GM19438 (cell line): Measurements from ENCODE around the gene CC2D2A.
"Not testable (repeated sequence)": the region's sequence is repeated elsewhere in the genome, so short reads cannot be mapped to it uniquely, and the experiment has no call there.

ENCODE experiments used
- ATAC-seq: cut with Tn5 transposase; IDR thresholded peaks from one replicate; pipeline ENCODE4 v1.9.1; 2021; ENCODE audit warnings: low read depth; ENCODE audit not compliant: unreplicated experiment

The CC2D2A gene

DNA sequence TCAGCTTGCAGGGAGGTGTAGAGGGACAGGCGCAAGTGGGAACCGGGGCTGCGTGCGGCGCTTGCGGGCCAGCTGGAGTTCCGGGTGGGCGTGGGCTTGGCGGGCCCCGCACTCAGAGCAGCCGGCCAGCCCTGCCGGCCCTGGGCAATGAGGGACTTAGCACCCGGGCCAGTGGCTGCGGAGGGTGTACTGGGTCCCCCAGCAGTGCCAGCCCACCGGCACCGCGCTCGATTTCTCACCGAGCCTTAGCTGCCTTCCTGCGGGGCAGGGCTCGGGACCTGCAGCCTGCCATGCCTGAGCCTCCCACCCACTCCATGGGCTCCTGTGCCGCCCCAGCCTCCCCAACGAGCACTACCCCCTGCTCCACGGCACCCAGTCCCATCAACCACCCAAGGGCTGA lies 145.2 kb downstream of the CC2D2A start:
- not testable (repeated sequence) for ATAC-seq

DNA sequence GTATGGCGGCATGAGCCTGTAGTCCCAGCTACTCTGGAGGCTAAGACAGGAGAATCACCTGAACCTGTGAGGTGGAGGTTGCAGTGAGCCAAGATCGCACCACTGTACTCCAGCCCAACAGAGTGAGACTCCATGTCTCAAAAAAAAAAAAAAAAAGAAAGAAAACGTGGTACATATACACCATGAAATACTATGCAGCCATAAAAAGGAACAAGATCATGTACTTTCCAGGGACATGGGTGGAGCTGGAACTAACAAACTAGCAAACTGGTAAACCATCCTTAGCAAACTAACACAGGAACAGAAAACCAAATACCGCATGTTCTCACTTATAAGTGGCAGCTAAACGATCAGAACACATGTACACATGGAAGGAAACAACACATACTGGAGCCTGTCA lies 147.7 kb downstream of the CC2D2A start:
- not testable (repeated sequence) for ATAC-seq

DNA sequence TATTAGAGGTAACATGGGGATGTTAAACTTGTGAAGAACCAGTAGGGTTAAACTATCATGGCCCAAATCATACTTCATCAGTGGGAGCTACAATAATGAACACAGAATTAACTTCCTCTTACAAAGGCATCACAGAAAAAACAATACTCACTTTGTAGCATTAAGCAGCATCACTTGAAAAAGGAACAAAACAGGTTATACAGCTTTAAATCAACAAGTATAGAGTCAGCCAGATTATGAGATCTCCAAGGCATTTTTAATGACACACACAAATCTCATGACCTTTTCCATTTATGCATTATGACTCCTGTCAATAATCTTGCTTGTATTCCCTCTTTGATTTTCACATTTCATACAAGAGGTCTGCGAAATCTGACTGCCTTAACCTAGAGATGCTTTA lies 167.1 kb downstream of the CC2D2A start:
- no peak for ATAC-seq

DNA sequence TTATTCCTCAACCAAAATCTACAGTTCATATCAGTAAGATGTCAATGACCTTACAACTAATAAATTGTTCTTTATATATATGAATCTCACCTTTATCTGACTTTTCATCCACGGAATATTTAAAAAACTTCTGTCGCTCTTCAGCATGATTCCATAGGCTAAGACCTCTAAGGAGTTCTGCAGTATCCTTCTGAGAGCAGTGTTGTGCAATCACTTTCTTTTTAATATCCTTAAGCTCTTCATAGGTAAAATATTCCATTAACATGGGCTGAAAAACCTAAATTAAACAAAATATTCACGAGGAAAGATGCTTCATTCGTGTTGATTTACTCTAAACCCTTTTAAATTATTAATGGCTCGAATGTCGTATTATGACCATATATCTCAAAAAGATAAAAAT lies 168.7 kb downstream of the CC2D2A start:
- no peak for ATAC-seq

DNA sequence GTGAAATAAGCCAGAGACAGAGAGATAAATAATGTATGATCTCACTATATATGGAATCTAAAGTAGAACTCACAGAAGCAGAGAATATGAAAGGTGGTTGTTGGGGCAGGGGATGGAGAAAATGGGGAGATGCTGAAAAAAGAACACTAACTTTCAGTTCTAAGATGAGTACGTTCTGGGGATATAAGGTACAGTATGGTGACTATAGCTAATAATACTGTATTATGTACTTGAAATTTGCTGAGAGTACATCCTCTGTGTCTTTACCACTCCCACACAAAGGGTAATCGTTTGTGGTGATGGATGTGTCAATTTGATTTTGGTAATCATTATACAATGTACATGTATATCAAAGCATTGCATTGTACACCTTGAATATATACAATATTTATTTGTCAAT lies 178.9 kb downstream of the CC2D2A start:
- no peak for ATAC-seq

DNA sequence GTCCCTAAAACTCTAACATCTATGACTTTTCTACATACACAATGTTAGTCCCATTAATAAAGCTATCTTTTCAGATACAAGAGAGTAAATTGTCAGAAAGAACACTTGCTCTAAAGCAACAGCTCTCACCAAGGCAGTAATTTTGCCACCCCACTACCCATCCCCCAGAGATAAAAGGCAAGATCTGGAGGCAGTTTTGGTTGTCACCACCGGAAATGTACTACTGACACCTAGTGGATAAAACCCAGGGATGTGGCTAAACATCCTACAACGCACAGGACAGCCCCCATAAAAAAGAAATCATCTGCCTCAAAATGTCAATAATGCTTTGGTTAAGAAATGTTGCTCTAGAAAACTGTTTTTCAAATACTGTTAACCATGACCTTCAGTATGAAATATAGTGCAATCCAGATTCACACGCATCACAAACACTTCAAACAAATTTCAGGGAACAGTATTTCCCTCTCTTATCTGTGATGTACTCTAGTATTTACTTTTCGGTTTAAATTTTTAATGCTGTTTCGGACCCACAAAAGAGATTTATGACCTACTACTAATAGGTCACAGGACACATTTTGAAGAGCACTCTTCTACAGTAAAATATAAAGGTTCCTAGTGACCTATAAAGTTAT lies 180.3 kb downstream of the CC2D2A start:
- no peak for ATAC-seq
